Sigmoid colon (tissue), 7 donors: ENCODE data around the gene DYDC1. TPM values are rescaled to one million over a fixed set of nuclear protein-coding genes. Genes with fewer than 3 reads are reported as not detected.

Source experiments
- DNase-seq: peaks from one replicate; pipeline ENCODE4 v3.0.0-alpha.2; 2019
- H3K27ac ChIP-seq, 4 donors: fragments of 200-600 bp; sonication (generic); one replicate each; pipeline ENCODE4 v1.5.1; 2016 to 2019; ENCODE audit warnings: mild to moderate bottlenecking in 1 of 4
- H3K27me3 ChIP-seq, 3 donors: fragments of 200-600 bp; sonication (generic); one replicate each; pipeline ENCODE4 v1.5.1; 2019; ENCODE audit warnings: mild to moderate bottlenecking in 1 of 3
- H3K36me3 ChIP-seq, 4 donors: fragments of 200-600 bp; sonication (generic); one replicate each; pipeline ENCODE4 v1.5.1; 2016 to 2019
- H3K4me1 ChIP-seq, 4 donors: fragments of 200-600 bp; sonication (generic); one replicate each; pipeline ENCODE4 v1.5.1; 2017 to 2019
- H3K4me3 ChIP-seq, 4 donors: fragments of 200-600 bp; sonication (generic); one replicate each; pipeline ENCODE4 v1.5.1; 2017 to 2019; ENCODE audit warnings: mild to moderate bottlenecking in 2 of 4, moderate library complexity in 1 of 4
- H3K9me3 ChIP-seq, 4 donors: fragments of 200-600 bp in 3 of 4; sonication (generic) in 3 of 4; one replicate each; pipeline versions ENCODE4 v1.5.1 to v1.6.1; 2013 to 2019
- CTCF ChIP-seq, 4 experiments: fragments of 450-650 bp in 3 of 4; fragments of 200-600 bp in 1 of 4; IDR thresholded peaks; one replicate each; pipeline ENCODE4 v1.5.1; 2016 to 2019; ENCODE audit warnings: antibody characterized with exemption in 4 of 4, mild to moderate bottlenecking in 3 of 4, moderate library complexity in 2 of 4
- EP300 ChIP-seq, 4 donors: sonication (generic); formaldehyde crosslinking; IDR thresholded peaks; one replicate each; pipeline ENCODE4 v1.6.1; 2017; ENCODE audit warnings: antibody characterized with exemption in 4 of 4
- POLR2A ChIP-seq, 2 donors: fragments of 450-650 bp; IDR thresholded peaks; one replicate each; pipeline ENCODE4 v1.6.1; 2016; ENCODE audit warnings: antibody characterized with exemption in 2 of 2, mild to moderate bottlenecking in 2 of 2, moderate library complexity in 2 of 2
- POLR2AphosphoS5 ChIP-seq, 4 donors: sonication (generic); formaldehyde crosslinking; IDR thresholded peaks; one replicate each; pipeline ENCODE4 v1.6.1; 2017; ENCODE audit warnings: antibody characterized with exemption in 4 of 4
- WGBS, 2 donors: extraction: QIAGEN DNeasy Blood & Tissue Kit; methylation state at CpG; one replicate each; pipeline ENCODE4 v1.1.7; 2013; 5-methylcytosine and 5-hydroxymethylcytosine counted together
- intact Hi-C: fragments of 100-400 bp; cut with DNase I; formaldehyde crosslinking; loops from one replicate; pipeline ENCODE4 v1.15.1; 2023
- polyA plus RNA-seq, 3 donors: library from polyadenylated mRNA; stranded (reverse); fragments of 200-250 nt; gene quantifications; one replicate each; pipeline ENCODE4 v1.2.3, GENCODE V29; 2013
- total RNA-seq, 4 donors: library from RNA; depleted of rRNA; stranded (reverse); fragments of >200 nt; gene quantifications; one replicate each; pipeline ENCODE4 v1.1.0, GENCODE V29; 2016
- donor health status: healthy with polysubstance abuse.
- donor health status: Bipolar disorder and iron deficiency.
- donor health status: healthy.

The DYDC1 gene
- total and polyA plus RNA-seq, 7 donors = not detected

DNA sequence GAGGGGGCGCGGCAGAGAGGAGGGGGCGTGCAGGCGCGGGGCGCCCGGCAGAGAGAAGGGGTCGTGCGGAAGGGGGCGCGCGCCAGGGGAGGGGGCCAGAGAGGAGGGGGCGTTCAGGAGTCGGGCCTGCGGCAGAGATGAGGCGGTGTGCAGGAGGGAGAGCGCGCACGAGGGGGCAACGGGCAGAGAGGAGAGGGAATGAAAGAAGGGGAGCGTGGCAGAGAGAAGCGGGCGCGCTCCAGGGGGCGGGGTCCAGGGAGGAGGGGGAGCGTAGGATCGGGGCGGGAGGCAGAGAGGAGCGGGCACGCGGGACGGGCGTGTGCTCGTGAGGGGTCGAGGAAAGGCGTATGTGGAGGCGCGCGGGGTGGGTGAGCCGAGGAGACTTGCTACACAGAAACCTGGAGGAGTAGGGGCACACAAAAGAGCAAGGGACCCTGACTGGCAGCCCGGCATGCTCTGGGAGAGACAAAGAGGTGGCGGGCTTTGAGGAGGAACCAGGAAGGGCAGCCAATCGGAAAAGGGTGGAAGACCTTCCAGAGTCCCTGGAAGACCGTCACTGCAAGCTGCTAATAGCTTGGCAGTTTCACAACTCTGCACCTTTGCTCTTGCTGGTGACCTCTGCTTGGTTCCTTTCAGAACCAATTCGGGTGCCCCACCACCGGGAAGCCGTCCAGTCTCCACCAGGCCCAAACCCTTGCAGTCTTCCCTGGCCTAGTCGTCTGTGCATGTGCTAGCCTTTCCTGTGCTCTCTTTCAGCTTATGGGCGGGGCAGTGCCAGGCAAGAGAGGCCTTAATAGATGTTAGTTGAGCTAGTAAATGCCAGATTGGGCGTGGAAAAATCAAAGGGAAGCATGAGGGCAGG lies 665 bp upstream of the DYDC1 start:
- H3K4me3 ChIP-seq = peak overlapping the region; percentile 8 to 49 (median 34)
- no peaks in the 10 kb centered on the region for H3K9me3 ChIP-seq
- no peaks in the 10 kb centered on the region for H3K36me3 ChIP-seq
- H3K4me1 ChIP-seq = peaks cover 0 to 15% (median 13%) of the 10 kb centered on the region in 4 donors
- DNase-seq = no peak
- TF ChIP-seq CTCF (IDR thresholded peaks at IDR 0.05) (no peak), EP300 (IDR thresholded peaks at IDR 0.05) (no peak), POLR2A (IDR thresholded peaks at IDR 0.05) (no peak), POLR2AphosphoS5 (IDR thresholded peaks at IDR 0.05) (no peak)
- H3K27ac ChIP-seq = no peak overlapping the region
- 12 to 20% methylated on average over 50 of the region's 50 CpGs for WGBS, 2 donors
- H3K27me3 ChIP-seq = peaks cover 0 to 38% (median 19%) of the 10 kb centered on the region in 3 donors
- intact Hi-C loops = no loop called here

DNA sequence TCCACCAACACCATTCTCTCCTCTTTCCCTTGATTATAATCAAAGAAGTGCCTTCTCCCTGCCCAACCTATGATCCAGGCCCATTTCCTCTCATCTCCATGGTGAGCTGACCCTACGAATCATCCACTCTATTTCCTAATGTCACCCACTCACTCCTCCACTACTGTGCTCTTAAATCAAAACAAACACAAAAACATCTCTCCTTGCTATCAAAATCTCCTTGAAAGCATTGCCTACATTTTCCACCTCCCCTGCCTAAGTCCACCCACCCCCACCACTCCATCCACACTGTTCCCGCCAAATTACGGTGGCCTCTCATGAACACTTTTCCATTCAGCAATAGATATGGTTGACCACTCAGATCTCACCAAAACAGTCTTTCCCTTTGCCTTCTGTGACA lies 5.3 kb downstream of the DYDC1 start:
- H3K4me3 ChIP-seq = no peak overlapping the region
- 93 to 95% methylated on average over 3 of the region's 3 CpGs for WGBS, 2 donors
- H3K36me3 ChIP-seq = no peaks in the 10 kb centered on the region
- no peak for DNase-seq
- TF ChIP-seq CTCF (IDR thresholded peaks at IDR 0.05) (no peak), EP300 (IDR thresholded peaks at IDR 0.05) (no peak), POLR2A (IDR thresholded peaks at IDR 0.05) (no peak), POLR2AphosphoS5 (IDR thresholded peaks at IDR 0.05) (no peak)
- intact Hi-C loops = no loop called here
- H3K27me3 ChIP-seq = peaks cover 0 to 18% (median 8%) of the 10 kb centered on the region in 3 donors
- H3K9me3 ChIP-seq = no peaks in the 10 kb centered on the region
- no peak overlapping the region for H3K27ac ChIP-seq
- peaks cover 0 to 2% (median 1%) of the 10 kb centered on the region in 4 donors for H3K4me1 ChIP-seq

- Histone ChIP-seq H3K4me3 (no peak overlapping the region), H3K9me3 (no peaks in the 10 kb centered on the region), H3K27me3 (peaks cover 0 to 12% (median 5%) of the 10 kb centered on the region in 3 donors), H3K27ac (no peak overlapping the region), H3K4me1 (no peaks in the 10 kb centered on the region), H3K36me3 (no peaks in the 10 kb centered on the region)
- 67 to 87% methylated on average over 3 of the region's 3 CpGs for WGBS, 2 donors
- intact Hi-C loops = no loop called here
- TF ChIP-seq POLR2A (IDR thresholded peaks at IDR 0.05) (no peak), POLR2AphosphoS5 (IDR thresholded peaks at IDR 0.05) (no peak), CTCF (IDR thresholded peaks at IDR 0.05) (no peak), EP300 (IDR thresholded peaks at IDR 0.05) (no peak)
- DNase-seq = no peak
These were observed 6.3 kb downstream of the DYDC1 start for GRCh38 chr10:80350251-80350650.

GRCh38 chr10:80344912-80345311 lies 11.6 kb downstream of the DYDC1 start:
- no peaks in the 10 kb centered on the region for H3K27me3 ChIP-seq
- no peaks in the 10 kb centered on the region for H3K4me1 ChIP-seq
- DNase-seq = no peak
- TF ChIP-seq POLR2A (IDR thresholded peaks at IDR 0.05) = no peak
- no peak for TF ChIP-seq POLR2AphosphoS5 (IDR thresholded peaks at IDR 0.05)
- no peak for TF ChIP-seq CTCF (IDR thresholded peaks at IDR 0.05)
- TF ChIP-seq EP300 (IDR thresholded peaks at IDR 0.05) = no peak
- 65 to 78% methylated on average over 2 of the region's 2 CpGs for WGBS, 2 donors
- no peaks in the 10 kb centered on the region for H3K36me3 ChIP-seq
- intact Hi-C loops = no loop called here
- H3K4me3 ChIP-seq = no peak overlapping the region
- no peak overlapping the region for H3K27ac ChIP-seq
- H3K9me3 ChIP-seq = no peaks in the 10 kb centered on the region
